GM11168 (cell line): Measurements from ENCODE around the gene CNTNAP2.
"Not testable (repeated sequence)": the region's sequence is repeated elsewhere in the genome, so short reads cannot be mapped to it uniquely, and the experiment has no call there.

Source experiments
- in situ Hi-C: fragments of 300-500 bp; cut with MboI; formaldehyde crosslinking; loops from one replicate; pipeline ENCODE4 v1.12.0; 2022; ENCODE audit warnings: low sequenced_read_pairs; ENCODE audit not compliant: unreplicated experiment

Gene CNTNAP2

GRCh38 chr7:147047696-147048095 lies 931.1 kb downstream of the CNTNAP2 start:
- in situ Hi-C loops, result no loop called here

GRCh38 chr7:147048864-147049263 lies 932.3 kb downstream of the CNTNAP2 start:
- in situ Hi-C loops, result no loop called here

- in situ Hi-C loops, result no loop called here
Observed at GRCh38 chr7:147052818-147053217, 936.2 kb downstream of the CNTNAP2 start.

- in situ Hi-C loops, result no loop called here
Observed at GRCh38 chr7:147053746-147054145, 937.1 kb downstream of the CNTNAP2 start.

- in situ Hi-C loops, result no loop called here
Observed at GRCh38 chr7:147060070-147060469, 943.5 kb downstream of the CNTNAP2 start.

- in situ Hi-C loops, result no loop called here
Observed at GRCh38 chr7:147062897-147063296, 946.3 kb downstream of the CNTNAP2 start.

- in situ Hi-C loops, result no loop called here
Observed at GRCh38 chr7:147068842-147069241, 952.2 kb downstream of the CNTNAP2 start.

- in situ Hi-C loops, result no loop called here
Observed at GRCh38 chr7:147069771-147070170, 953.2 kb downstream of the CNTNAP2 start.

- in situ Hi-C loops, result no loop called here
Observed at GRCh38 chr7:147070886-147071285, 954.3 kb downstream of the CNTNAP2 start.

GRCh38 chr7:147071536-147071935 lies 954.9 kb downstream of the CNTNAP2 start:
- in situ Hi-C loops, result no loop called here

GRCh38 chr7:147078312-147078711 lies 961.7 kb downstream of the CNTNAP2 start:
- in situ Hi-C loops, result no loop called here

GRCh38 chr7:147079083-147079482 lies 962.5 kb downstream of the CNTNAP2 start:
- in situ Hi-C loops, result no loop called here

GRCh38 chr7:147079921-147080420 lies 963.4 kb downstream of the CNTNAP2 start:
- in situ Hi-C loops, result no loop called here

- in situ Hi-C loops, result no loop called here
Observed at GRCh38 chr7:147081117-147081516, 964.5 kb downstream of the CNTNAP2 start.

- in situ Hi-C loops, result no loop called here
Observed at GRCh38 chr7:147089051-147089461, 972.5 kb downstream of the CNTNAP2 start.

- in situ Hi-C loops, result no loop called here
Observed at GRCh38 chr7:147089608-147090007, 973.0 kb downstream of the CNTNAP2 start.

GRCh38 chr7:147096629-147097028 lies 980.0 kb downstream of the CNTNAP2 start:
- in situ Hi-C loops, result no loop called here

GRCh38 chr7:147103224-147103623 lies 986.6 kb downstream of the CNTNAP2 start:
- in situ Hi-C loops, result no loop called here

GRCh38 chr7:147106746-147107145 lies 990.1 kb downstream of the CNTNAP2 start:
- in situ Hi-C loops, result no loop called here

GRCh38 chr7:147114525-147114924 lies 997.9 kb downstream of the CNTNAP2 start:
- in situ Hi-C loops, result not testable (repeated sequence)

GRCh38 chr7:147136352-147136751 lies 1019.8 kb downstream of the CNTNAP2 start:
- in situ Hi-C loops, result no loop called here

GRCh38 chr7:147145194-147145593 lies 1028.6 kb downstream of the CNTNAP2 start:
- in situ Hi-C loops, result no loop called here

GRCh38 chr7:147146169-147146568 lies 1029.6 kb downstream of the CNTNAP2 start:
- in situ Hi-C loops, result no loop called here
